GM21381 (cell line): ENCODE measurements around the gene BBOX1.
"Not testable (repeated sequence)": the region's sequence is repeated elsewhere in the genome, so short reads cannot be mapped to it uniquely, and the experiment has no call there.

ENCODE experiments used
- ATAC-seq: cut with Tn5 transposase; IDR thresholded peaks from one replicate; pipeline ENCODE4 v1.9.1; 2021; ENCODE audit warnings: mild to moderate bottlenecking, moderate library complexity; ENCODE audit not compliant: unreplicated experiment

Gene BBOX1

GRCh38 chr11:27174672-27175210, 134.1 kb downstream of the BBOX1 start:
- ATAC-seq, result no peak

GRCh38 chr11:27175562-27175961, 134.9 kb downstream of the BBOX1 start:
- not testable (repeated sequence) for ATAC-seq
